Uterus (tissue), 4 donors: ENCODE measurements around the gene LRRC2. TPM values are rescaled to one million over a fixed set of nuclear protein-coding genes. Genes with fewer than 3 reads are reported as not detected.
"Not testable (repeated sequence)": the region's sequence is repeated elsewhere in the genome, so short reads cannot be mapped to it uniquely, and the experiment has no call there.

ENCODE experiments used
- DNase-seq, 2 donors: peaks; one replicate each; pipeline ENCODE4 v3.0.0-alpha.2; 2019 to 2020
- H3K27ac ChIP-seq, 2 donors: fragments of 200-600 bp; sonication (generic); 1 replicate in 1 of 2; 2 replicates in 1 of 2; pipeline ENCODE4 v1.5.1; 2016 to 2018
- H3K27me3 ChIP-seq, 2 donors: fragments of 200-600 bp; sonication (generic); one replicate each; pipeline ENCODE4 v1.5.1; 2018 to 2019; ENCODE audit warnings: control low read depth in 1 of 2
- H3K36me3 ChIP-seq, 2 donors: fragments of 200-600 bp; sonication (generic); one replicate each; pipeline ENCODE4 v1.5.1; 2019; ENCODE audit warnings: control low read depth in 1 of 2
- H3K4me1 ChIP-seq, 2 donors: fragments of 200-600 bp; sonication (generic); one replicate each; pipeline ENCODE4 v1.5.1; 2018 to 2019; ENCODE audit warnings: control low read depth in 1 of 2
- H3K4me3 ChIP-seq, 2 donors: fragments of 200-600 bp; sonication (generic); 1 replicate in 1 of 2; 2 replicates in 1 of 2; pipeline ENCODE4 v1.5.1; 2018 to 2019; ENCODE audit warnings: mild to moderate bottlenecking in 1 of 2
- H3K9me3 ChIP-seq, 2 donors: fragments of 200-600 bp; sonication (generic); one replicate each; pipeline ENCODE4 v1.5.1; 2019; ENCODE audit warnings: control low read depth in 1 of 2
- CTCF ChIP-seq, 4 experiments: fragments of 200-600 bp in 2 of 4; fragments of 450-650 bp in 2 of 4; sonication (generic) in 2 of 4; IDR thresholded peaks; one replicate each; pipeline ENCODE4 v1.5.1; 2016 to 2019; ENCODE audit warnings: antibody characterized with exemption in 4 of 4, mild to moderate bottlenecking in 2 of 4, moderate library complexity in 1 of 4
- POLR2A ChIP-seq, 2 donors: fragments of 450-650 bp; IDR thresholded peaks; one replicate each; pipeline ENCODE4 v1.6.1; 2016; ENCODE audit warnings: antibody characterized with exemption in 2 of 2, mild to moderate bottlenecking in 1 of 2, moderate library complexity in 1 of 2
- intact Hi-C: fragments of 100-400 bp; cut with DNase I; formaldehyde crosslinking; loops from one replicate; pipeline ENCODE4 v1.15.1; 2023; ENCODE audit warnings: low total_unique reads
- total RNA-seq, 4 donors: library from RNA; depleted of rRNA in 3 of 4; stranded (reverse); fragments of >200 nt in 3 of 4; gene quantifications; one replicate each; pipeline versions ENCODE4 v1.1.0 to v1.2.4, GENCODE V29; 2014 to 2023
- donor health status: DM: yes; HTN: yes; CAD: no.

LRRC2 gene
- total RNA-seq, 4 donors from 2014 or later, result 1.0 to 10.7 (median 5.9) TPM

GRCh38 chr3:46495901-46496456 lies 70.1 kb downstream of the LRRC2 start:
- H3K27ac ChIP-seq, result no peak overlapping the region
- intact Hi-C loops, result no loop called here
- TF ChIP-seq CTCF (IDR thresholded peaks at IDR 0.05) (no peak), POLR2A (IDR thresholded peaks at IDR 0.05) (no peak)

DNA sequence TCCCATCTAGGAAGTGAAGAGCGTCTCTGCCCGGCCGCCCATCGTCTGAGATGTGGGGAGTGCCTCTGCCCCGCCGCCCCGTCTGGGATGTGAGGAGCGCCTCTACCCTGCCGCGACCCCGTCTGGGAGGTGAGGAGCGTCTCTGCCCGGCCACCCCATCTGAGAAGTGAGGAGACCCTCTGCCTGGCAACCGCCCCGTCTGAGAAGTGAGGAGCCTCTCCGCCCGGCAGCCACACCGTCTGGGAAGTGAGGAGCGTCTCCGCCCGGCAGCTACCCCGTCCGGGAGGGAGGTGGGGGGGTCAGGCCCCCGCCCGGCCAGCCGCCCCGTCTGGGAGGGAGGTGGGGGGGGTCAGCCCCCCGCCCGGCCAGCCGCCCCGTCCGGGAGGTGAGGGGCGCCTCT lies 71.6 kb downstream of the LRRC2 start:
- DNase-seq, H3K9me3 ChIP-seq, H3K27ac ChIP-seq, H3K4me3 ChIP-seq, H3K27me3 ChIP-seq, intact Hi-C loops, H3K4me1 ChIP-seq, H3K36me3 ChIP-seq: not testable (repeated sequence)

More at GRCh38 chr3:46495901-46496456, 70.1 kb downstream of the LRRC2 start:
- Histone ChIP-seq H3K4me3 (no peak overlapping the region), H3K9me3 (no peaks in the 10 kb centered on the region), H3K36me3 (no peaks in the 10 kb centered on the region), H3K27me3 (no peaks in the 10 kb centered on the region), H3K4me1 (no peaks in the 10 kb centered on the region)
- no peak for DNase-seq

GRCh38 chr3:46492890-46493547 lies 73.1 kb downstream of the LRRC2 start:
- DNase-seq, result no peak
- no peak overlapping the region for H3K27ac ChIP-seq
- H3K4me1 ChIP-seq, result no peaks in the 10 kb centered on the region
- H3K9me3 ChIP-seq, result no peaks in the 10 kb centered on the region
- H3K36me3 ChIP-seq, result no peaks in the 10 kb centered on the region
- no peaks in the 10 kb centered on the region for H3K27me3 ChIP-seq
- no peak overlapping the region for H3K4me3 ChIP-seq
- intact Hi-C loops, result no loop called here
- TF ChIP-seq POLR2A (IDR thresholded peaks at IDR 0.05), result no peak
- no peak for TF ChIP-seq CTCF (IDR thresholded peaks at IDR 0.05)

DNA sequence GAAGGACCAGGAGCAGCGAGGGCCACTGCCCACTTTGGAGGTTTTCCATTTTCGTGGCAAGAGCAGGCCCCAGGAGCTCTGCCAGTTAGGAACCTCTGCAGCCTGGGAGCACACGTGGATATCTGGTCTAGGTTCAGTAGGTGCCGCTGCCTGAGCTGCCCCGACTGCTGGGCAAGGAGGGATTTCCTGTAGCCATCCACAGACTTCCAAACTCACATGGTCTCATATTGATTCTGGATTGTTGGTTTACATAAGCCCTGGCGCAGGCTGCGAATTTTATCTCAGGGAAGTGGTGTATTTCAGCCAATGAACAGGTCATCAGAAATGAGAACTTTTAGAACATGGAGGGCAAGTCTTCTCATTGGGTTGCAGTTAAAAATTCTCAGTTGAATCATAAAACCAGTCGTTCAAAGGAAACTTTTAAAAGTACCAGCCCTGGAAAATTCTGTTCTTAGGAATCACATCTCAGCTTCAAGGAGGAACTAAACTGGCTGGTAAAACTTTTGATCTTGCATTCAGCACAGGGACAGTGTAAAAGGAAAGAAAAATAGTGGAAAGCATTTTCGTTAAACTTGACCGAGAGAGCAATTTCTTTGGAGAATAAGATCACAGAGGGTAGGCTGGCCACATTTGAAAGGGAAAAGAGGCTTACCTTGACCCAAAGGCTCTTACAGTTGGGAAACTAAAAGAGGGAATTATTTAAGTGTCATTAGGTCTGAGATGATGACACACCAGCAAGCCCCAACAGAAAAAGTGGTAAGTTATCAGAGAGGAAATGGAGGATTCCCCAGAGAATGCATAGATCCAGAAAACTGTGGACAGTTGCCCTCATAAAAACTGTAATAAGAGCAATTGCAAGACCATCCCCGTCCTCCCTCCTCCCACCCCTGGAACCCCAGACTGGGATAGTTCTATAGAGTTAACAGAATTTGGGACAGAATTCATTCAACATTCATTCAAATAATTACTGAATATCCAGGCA lies 74.7 kb downstream of the LRRC2 start:
- Histone ChIP-seq H3K27me3 (no peaks in the 10 kb centered on the region), H3K4me3 (no peak overlapping the region), H3K9me3 (no peaks in the 10 kb centered on the region), H3K27ac (no peak overlapping the region), H3K36me3 (no peaks in the 10 kb centered on the region), H3K4me1 (no peaks in the 10 kb centered on the region)
- TF ChIP-seq CTCF (IDR thresholded peaks at IDR 0.05) (no peak), POLR2A (IDR thresholded peaks at IDR 0.05) (no peak)
- no peak for DNase-seq
- intact Hi-C loops, result no loop called here

DNA sequence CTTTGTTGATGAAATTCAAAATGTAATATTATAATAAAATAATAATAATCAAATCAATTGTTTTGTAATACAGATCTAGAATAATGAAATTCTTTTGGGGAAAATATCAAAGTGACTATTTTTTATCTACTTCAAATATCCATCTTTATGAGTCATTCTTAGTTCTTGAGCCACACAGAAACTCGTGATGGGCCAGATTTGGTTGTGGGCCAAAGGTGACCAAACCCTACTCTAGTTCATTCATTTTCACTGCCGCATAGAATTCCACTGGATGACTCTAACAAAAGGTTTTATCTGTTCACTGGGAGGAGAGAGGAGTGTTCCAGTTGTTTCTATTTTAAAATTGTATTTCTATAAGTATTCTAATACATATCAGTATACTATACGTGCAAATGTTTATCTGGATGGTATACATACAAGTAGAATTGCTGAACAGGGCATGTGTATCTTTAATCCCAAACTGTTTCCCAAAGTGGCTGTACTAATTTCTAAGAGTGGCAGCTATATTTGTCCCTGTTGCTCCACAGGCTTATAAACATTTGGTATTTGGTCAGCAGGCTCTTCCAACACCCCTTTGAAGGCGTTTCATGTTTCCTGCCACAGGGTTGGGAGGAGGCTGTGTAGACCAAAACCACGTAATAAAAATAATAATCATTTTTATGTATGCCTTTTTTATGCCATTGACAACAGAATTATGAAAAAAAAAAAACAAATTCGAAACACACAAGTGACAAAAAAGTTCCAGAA lies 75.6 kb downstream of the LRRC2 start:
- no peak for DNase-seq
- no peak overlapping the region for H3K27ac ChIP-seq
- no peaks in the 10 kb centered on the region for H3K36me3 ChIP-seq
- no peak overlapping the region for H3K4me3 ChIP-seq
- H3K4me1 ChIP-seq, result no peaks in the 10 kb centered on the region
- H3K9me3 ChIP-seq, result no peaks in the 10 kb centered on the region
- intact Hi-C loops, result no loop called here
- no peaks in the 10 kb centered on the region for H3K27me3 ChIP-seq
- no peak for TF ChIP-seq CTCF (IDR thresholded peaks at IDR 0.05)
